Middle frontal gyrus (tissue), 1 donor: ENCODE results near the gene SLC39A11.

Experiments used
- DNase-seq: peaks from one replicate; pipeline ENCODE4 v3.0.0-alpha.2; 2015; ENCODE audit warnings: low spot score; ENCODE audit errors: extremely low spot score

The SLC39A11 gene

GRCh38 chr17:72978593-72979218 is 113.8 kb downstream of the SLC39A11 start:
- DNase-seq, result no peak

DNA sequence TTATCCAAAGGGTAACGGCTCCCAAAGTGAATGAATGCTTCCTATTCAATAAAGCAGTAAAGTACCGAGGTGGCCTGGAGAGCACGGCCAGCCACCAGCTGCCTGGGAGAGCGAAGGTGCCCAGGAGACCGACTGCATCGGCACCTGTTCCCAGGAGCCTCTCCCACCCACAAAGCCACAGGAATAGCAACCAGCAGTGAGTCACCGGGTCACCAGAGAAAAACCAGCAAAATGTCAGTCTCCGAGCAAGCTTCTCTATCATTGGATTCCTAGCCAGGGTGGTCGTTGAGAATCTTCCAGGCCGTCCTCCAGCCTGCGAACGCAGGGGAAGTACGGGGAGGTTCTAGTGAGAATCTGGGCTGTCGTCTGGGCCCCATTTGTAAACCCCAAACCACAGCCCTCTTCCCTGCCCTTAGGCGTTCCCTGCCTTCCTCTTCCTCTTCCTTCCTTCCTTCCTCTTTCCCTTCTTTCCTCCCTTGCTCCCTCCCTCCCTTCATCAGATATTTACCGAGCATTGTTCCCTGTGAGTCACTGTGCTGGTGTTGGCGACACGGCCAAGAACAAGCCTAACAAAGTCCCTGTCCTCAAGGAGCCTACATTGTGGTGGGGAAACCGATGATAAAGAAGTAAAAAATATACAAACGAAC is 114.6 kb downstream of the SLC39A11 start:
- no peak for DNase-seq

DNA sequence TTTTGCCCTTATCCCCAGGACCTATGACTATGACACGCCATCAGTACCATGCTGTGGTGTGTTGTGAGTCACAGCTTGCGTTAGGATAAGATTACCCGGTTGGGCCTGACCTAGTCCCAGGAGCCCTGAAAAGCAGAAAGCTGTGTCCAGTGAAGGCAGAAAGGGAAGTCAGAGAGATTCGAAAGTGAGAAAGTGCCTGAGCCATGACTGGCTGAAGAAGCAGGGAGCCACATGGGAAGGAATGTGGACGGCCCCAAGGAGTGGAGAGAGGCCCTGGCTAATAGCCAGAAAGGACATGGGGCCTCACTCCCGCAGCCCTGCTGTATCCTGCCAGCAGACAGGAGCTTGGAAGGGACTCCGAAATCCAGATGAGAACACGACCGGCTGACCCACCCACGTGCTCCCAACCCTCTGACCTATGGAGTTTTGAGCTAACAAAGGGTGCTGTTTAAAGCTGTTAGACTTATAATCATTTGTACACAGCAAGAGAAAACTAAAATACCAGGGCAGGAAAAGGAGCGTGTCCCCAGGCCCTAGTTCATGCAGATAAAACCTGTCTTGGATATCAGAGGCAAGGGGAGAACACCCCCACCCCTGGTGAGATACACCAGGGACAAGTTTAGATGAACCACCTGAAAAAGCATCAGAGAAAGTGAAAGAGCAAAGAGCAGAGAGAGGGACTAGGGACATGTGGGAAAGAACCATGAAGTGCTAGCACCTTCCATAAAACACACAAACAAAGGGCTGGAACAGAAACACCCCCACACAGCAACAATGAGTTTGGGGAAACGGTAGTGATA is 115.3 kb downstream of the SLC39A11 start:
- no peak for DNase-seq

DNA sequence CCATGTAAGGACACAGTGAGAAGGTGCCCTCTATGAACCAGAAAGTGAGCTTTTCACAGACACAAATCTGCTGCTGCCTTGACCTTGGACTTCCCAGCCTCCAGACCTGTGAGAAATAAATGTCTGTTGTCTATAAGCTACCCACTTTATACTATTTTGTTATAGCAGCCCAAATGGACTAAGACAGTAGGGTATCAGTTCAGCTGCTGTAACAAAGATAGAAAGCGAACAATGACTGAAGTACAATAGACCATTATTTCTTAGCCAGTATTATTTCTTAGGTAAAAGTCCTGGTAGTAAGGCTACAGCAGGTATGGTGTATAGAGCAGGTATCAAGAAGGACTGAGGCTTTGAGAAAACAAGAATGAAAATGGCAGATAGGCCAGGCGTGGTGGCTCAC is 117.0 kb downstream of the SLC39A11 start:
- DNase-seq, result no peak

DNA sequence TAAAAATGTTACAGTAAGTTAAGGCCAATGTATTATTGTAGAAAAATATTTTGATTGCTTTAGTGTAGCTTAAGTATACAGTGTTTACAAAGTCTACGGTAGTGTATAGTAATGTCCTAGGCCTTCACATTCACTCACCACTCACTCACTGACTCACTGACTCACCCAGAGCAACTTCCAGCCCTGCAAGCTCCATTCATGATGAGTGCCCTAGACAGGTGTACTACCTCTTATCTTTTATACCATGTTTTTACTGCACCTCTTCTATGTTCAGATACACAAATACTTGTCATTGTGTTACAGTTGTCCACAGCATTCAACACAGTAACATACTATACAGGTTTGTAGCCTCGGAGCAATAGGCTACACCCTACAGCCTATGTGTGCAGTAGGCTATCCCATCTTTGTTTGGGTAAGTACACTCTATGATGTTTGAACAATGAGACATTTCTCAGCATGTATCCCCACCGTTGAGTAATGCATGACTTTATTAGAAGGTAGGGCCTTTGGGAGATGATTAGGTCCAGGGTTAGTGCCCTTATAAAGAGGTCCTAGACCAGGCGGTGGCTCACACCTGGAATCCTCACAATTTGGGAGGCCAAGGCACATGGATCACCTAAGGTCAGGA is 117.8 kb downstream of the SLC39A11 start:
- no peak for DNase-seq

GRCh38 chr17:72972263-72972951 is 120.1 kb downstream of the SLC39A11 start:
- no peak for DNase-seq

- DNase-seq, result no peak
Observed at GRCh38 chr17:72971226-72971880, 121.1 kb downstream of the SLC39A11 start.

- DNase-seq, result no peak
Observed at GRCh38 chr17:72970797-72971196, 121.7 kb downstream of the SLC39A11 start.

DNA sequence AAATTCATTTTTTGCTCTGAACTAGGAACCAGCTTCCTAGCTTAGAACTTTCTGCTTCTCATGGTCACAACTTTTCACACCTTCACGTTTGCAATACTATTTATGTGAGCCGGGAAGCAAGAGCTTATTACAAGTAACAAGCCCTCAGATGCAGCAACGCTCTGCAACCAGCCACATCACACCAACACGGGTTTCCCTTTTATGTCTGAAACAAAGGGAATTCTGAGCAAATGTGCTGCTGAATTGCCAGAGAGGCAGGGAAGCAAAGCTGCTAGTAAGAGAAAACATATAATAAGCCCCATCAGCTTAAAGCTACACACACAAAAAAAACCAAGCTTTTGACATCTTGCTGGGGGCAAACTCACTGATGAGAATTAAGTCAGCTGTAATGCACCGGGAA is 122.2 kb downstream of the SLC39A11 start:
- no peak for DNase-seq

DNA sequence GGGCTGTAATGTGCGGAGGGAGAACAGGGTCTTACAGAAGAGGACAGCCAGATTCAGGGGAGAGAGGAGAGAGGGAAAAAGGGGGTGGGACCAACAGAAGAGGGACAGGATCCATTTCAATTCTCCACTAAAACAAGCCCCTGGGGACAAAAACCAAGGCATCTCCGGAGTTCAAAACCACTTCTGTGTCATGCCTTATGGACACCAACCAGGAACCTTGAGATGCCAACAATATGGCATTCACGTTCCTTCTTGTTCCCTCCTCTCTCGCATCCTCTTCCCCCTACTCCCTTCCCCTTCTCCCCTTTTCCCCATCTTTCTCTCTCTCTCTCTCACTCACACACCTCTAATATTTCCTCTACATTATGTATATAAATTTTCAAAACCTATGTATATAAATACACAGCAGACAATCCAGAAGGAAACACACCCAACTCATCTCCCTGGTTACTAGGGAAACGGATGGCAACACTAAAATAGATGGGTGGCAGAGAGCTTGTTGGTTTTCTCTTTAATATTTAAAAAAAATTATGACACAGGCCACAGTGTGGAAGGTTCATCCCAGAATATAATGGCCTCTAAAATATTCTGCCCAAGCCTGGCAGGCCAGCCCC is 123.1 kb downstream of the SLC39A11 start:
- no peak for DNase-seq

GRCh38 chr17:72968798-72969197 is 123.7 kb downstream of the SLC39A11 start:
- no peak for DNase-seq

DNA sequence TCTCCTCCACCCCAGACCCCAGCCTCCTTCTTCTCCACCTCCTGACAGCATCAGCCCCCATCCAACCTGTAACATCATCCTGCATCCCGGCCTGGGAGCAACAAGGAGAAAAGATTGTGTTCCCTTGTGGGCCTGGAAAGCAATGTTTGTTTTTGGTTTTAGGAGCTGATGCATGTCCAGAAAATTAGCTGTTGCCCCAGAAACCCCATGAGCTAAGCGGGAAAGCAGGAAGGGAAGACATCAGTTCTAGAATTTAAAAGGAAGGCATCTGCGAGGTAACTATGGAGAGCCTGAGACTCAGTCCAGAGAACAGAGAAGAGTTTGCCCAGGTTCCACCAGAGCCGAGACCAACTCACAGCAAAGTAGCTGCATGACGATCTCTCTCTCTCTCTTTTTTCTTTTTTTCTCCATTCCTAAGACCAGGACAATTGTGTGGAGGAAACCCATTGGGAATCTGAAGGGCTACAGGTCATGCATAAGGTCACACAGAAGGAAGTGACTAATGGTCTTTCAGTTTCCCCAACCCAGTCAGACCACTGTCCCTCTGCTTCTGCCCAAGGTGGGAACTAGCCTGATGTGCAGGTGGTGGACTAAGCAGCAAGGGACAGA is 124.4 kb downstream of the SLC39A11 start:
- DNase-seq, result no peak

GRCh38 chr17:72967277-72967970 is 125.1 kb downstream of the SLC39A11 start:
- DNase-seq, result no peak

GRCh38 chr17:72962106-72962505 is 130.4 kb downstream of the SLC39A11 start:
- no peak for DNase-seq

DNA sequence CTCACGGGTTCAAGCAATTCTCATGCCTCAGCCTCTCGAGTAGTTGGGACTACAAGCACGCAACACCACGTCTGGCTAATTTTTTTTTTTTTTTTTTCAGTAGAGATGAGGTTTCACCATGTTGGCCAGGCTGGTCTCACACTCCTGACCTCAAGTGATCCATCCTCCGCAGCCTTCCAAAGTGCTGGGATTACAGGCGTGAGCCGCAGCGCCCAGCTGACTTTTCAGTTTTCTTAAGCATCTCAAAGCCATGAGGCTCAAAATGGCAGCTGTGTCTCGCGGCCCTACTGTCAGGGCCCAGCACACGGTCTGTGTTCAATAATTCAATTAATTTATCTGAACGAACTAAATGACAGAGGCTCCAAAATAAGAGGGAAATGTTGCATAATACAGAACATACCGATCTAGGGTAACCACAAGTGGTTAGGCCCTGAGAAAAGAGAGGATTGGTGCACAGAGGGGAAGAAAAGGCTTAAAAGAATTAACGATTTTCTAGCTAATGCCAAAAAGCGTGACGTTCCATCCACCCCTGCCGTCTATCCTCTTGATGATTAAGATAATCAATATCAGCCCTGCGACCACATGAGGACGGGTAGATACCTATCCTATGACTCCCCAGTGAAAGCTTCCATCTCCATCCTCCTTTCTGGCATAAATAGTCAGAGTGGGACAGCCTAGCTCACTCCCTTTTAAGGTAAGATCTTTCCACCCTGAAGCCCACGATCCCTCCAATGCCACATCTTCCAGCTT is 136.9 kb downstream of the SLC39A11 start:
- DNase-seq, result no peak

DNA sequence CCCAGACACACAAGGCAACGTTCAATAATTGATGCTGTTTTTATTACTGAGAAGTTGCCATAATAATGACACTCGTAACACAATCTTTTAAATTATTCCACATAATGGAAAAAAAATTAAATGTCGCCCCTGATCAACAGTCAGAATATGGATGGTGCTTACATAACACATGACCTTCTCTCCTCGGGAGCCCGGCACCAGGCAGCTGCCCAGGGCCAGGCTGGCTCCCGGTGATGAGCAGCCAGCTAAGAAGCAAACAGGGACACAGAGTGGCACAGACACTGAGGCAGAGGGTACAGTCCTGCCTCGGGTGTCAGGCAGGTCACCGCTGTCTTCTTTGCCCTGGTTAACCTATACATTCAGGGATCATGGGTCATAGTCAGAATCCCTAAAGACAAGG is 137.9 kb downstream of the SLC39A11 start:
- no peak for DNase-seq

DNA sequence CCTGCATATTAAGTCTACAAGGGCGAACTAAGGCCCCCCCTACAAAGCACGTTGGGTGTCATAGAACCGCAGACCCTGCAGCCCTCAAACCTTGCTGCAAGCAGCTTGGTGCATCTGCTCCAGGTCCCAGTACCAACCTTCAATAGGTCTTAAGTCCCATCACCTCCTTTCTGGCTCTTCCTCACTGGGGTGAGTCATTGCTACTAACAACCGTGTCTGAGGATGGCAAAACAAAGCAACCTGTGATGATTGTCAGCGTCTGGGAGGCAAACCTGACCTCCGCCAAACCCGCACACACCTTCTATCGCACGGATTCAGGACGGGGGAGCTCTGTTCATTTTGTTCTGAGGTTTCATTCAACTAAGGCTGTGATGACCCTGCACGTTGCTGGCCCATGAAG is 138.9 kb downstream of the SLC39A11 start:
- DNase-seq, result no peak

- no peak for DNase-seq
Observed at GRCh38 chr17:72952641-72953315, 139.7 kb downstream of the SLC39A11 start.
